Osteoblast (primary cell): ENCODE data around the gene ADGRL3. TPM values are rescaled to one million over a fixed set of nuclear protein-coding genes. Genes with fewer than 3 reads are reported as not detected.

Source experiments
- DNase-seq: peaks from one replicate; pipeline ENCODE4 v3.0.0; 2011; ENCODE audit warnings: low spot score, mixed read lengths; ENCODE audit not compliant: insufficient read length; ENCODE audit errors: missing footprints
- H2AFZ ChIP-seq: 2 replicates; pipeline ENCODE4 v1.6.0; 2011; ENCODE audit warnings: mild to moderate bottlenecking, low read length
- H3K27ac ChIP-seq: 2 replicates; pipeline ENCODE4 v1.5.1; 2011; ENCODE audit warnings: mild to moderate bottlenecking, low read depth, low read length, moderate library complexity
- H3K27me3 ChIP-seq: 2 replicates; pipeline ENCODE4 v1.6.0; 2012; ENCODE audit warnings: mild to moderate bottlenecking, control low read depth, inconsistent platforms, low read length, moderate library complexity; ENCODE audit not compliant: insufficient read depth
- H3K36me3 ChIP-seq: 2 replicates; pipeline ENCODE4 v1.5.1; 2011; ENCODE audit warnings: mild to moderate bottlenecking, low read length, control low read depth, moderate library complexity; ENCODE audit not compliant: insufficient read depth
- H3K4me1 ChIP-seq: 2 replicates; pipeline ENCODE4 v1.5.1; 2011; ENCODE audit warnings: mild to moderate bottlenecking, low read length, control low read depth, moderate library complexity; ENCODE audit not compliant: insufficient read depth
- H3K4me2 ChIP-seq: 2 replicates; pipeline ENCODE4 v1.6.0; 2011; ENCODE audit warnings: mild to moderate bottlenecking, low read length; ENCODE audit not compliant: insufficient read depth
- H3K4me3 ChIP-seq: fragments of 200-600 bp; sonication (generic); 3 replicates; pipeline ENCODE4 v1.5.1; 2012; ENCODE audit warnings: mild to moderate bottlenecking, low read length, inconsistent platforms; ENCODE audit not compliant: insufficient read depth
- H3K79me2 ChIP-seq: 2 replicates; pipeline ENCODE4 v1.6.0; 2012; ENCODE audit warnings: mild to moderate bottlenecking, low read length, control low read depth, inconsistent platforms; ENCODE audit not compliant: insufficient read depth
- H3K9me3 ChIP-seq: 2 replicates; pipeline ENCODE4 v1.5.1; 2011; ENCODE audit warnings: low read depth, low read length, control low read depth
- H4K20me1 ChIP-seq: 2 replicates; pipeline ENCODE4 v1.6.0; 2012; ENCODE audit warnings: mild to moderate bottlenecking, low read length, control low read depth; ENCODE audit not compliant: insufficient read depth
- CTCF ChIP-seq: IDR thresholded peaks from 2 replicates; pipeline ENCODE4 v1.5.1; 2011; ENCODE audit warnings: mild to moderate bottlenecking, low read depth, low read length, moderate library complexity; ENCODE audit errors: extremely low read depth
- total RNA-seq: library from RNA; depleted of rRNA; stranded (reverse); fragments of >200 nt; gene quantifications from 2 replicates; pipeline ENCODE4 v1.2.3, GENCODE V29; 2012

ADGRL3 gene
- total RNA-seq, 1 donor, result not detected

DNA sequence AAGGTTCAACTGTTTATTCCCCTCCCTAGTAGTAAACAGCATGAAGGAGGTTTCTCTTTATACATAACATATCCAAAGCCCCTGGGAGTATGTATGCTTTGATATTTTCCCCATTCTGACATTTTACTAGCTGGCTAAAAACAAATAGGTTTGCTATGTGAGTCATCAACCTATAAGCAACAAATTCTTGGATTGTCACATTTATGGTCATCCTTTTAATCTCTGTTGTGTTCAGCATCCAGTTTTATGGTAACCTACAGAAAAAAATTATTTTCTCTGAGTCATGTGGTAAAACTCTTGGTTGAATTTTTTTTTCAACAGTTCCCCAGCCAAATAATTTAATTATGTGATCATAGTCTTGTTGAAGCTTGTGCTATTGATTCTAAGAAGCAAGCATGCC is 734.1 kb downstream of the ADGRL3 start:
- no peaks in the 10 kb centered on the region for H3K79me2 ChIP-seq
- H3K4me3 ChIP-seq, result no peak overlapping the region
- no peak for TF ChIP-seq CTCF

DNA sequence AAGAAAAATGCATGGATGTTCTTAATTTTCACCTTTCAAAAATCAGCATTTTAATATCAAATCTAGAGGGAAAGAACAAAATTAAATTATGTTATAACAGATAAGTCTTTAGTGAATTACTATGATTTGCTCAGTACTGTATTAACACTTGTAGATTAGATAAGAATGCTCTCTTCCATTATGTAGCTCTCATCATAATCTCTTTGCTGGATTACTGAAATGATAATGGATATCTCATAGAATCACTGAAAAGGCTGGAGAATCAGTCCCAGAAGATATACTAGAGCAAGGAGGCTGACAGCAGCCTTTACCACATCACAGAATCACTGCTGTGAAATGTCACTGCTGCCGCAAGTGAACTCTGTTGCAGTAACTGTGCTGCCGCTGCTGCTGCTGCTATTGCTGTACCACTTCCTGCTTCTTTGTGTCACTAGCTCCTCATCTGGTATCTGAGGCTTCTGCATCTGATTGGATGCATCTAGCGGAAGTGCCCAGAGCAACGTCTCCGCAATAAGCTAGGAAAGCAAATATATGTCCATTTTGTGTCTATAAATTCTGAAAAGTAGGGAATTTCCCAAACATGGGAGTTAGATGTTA is 738.2 kb downstream of the ADGRL3 start:
- no peak for TF ChIP-seq CTCF
- Histone ChIP-seq H3K27me3 (no peaks in the 10 kb centered on the region), H2AFZ (no peak overlapping the region), H3K4me1 (no peaks in the 10 kb centered on the region), H3K4me2 (no peak overlapping the region), H3K4me3 (no peak overlapping the region), H3K36me3 (no peaks in the 10 kb centered on the region), H3K27ac (no peak overlapping the region), H3K79me2 (no peaks in the 10 kb centered on the region), H3K9me3 (no peaks in the 10 kb centered on the region), H4K20me1 (no peaks in the 10 kb centered on the region)
- DNase-seq, result no peak

More for the DNA sequence above, 734.1 kb downstream of the ADGRL3 start:
- no peak overlapping the region for H2AFZ ChIP-seq
- no peaks in the 10 kb centered on the region for H3K27me3 ChIP-seq
- H4K20me1 ChIP-seq, result no peaks in the 10 kb centered on the region
- no peaks in the 10 kb centered on the region for H3K36me3 ChIP-seq
- no peak overlapping the region for H3K4me2 ChIP-seq
- H3K9me3 ChIP-seq, result no peaks in the 10 kb centered on the region
- no peak overlapping the region for H3K27ac ChIP-seq
- H3K4me1 ChIP-seq, result no peaks in the 10 kb centered on the region
- DNase-seq, result no peak

GRCh38 chr4:61950625-61951024 is 750.5 kb downstream of the ADGRL3 start:
- H3K27me3 ChIP-seq, result no peaks in the 10 kb centered on the region
- H4K20me1 ChIP-seq, result no peaks in the 10 kb centered on the region
- no peak for DNase-seq
- H2AFZ ChIP-seq, result no peak overlapping the region
- no peak overlapping the region for H3K27ac ChIP-seq
- TF ChIP-seq CTCF, result no peak
- no peak overlapping the region for H3K4me3 ChIP-seq
- no peaks in the 10 kb centered on the region for H3K4me1 ChIP-seq
- H3K79me2 ChIP-seq, result no peaks in the 10 kb centered on the region
- no peaks in the 10 kb centered on the region for H3K36me3 ChIP-seq
- peaks cover 4% of the 10 kb centered on the region for H3K9me3 ChIP-seq
- no peak overlapping the region for H3K4me2 ChIP-seq

DNA sequence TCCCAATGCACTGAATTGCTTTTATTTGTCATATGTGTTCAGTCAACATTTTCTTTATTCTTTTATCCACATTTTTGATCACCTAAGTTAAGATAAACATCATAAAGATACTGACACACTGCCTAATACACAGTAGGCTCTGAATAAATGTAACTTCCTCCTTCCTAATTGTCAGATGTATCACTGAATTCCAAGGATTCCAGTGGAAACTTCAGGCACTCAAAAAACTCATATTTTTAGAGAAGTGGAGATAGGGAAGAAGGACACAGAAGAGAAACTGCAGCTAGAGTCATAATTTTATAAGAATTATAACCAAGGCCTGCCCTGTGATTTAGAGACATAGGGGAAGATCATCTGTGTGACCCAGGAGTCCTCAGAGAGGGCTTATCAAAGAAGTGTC is 753.3 kb downstream of the ADGRL3 start:
- no peak overlapping the region for H3K4me2 ChIP-seq
- H3K9me3 ChIP-seq, result peaks cover 4% of the 10 kb centered on the region
- no peak overlapping the region for H3K4me3 ChIP-seq
- no peak overlapping the region for H2AFZ ChIP-seq
- no peak for TF ChIP-seq CTCF
- no peaks in the 10 kb centered on the region for H3K4me1 ChIP-seq
- H3K36me3 ChIP-seq, result no peaks in the 10 kb centered on the region
- H3K27ac ChIP-seq, result no peak overlapping the region
- H3K27me3 ChIP-seq, result no peaks in the 10 kb centered on the region
- DNase-seq, result no peak
- no peaks in the 10 kb centered on the region for H3K79me2 ChIP-seq
- H4K20me1 ChIP-seq, result no peaks in the 10 kb centered on the region
